Uterus (tissue), 4 donors: ENCODE results near the gene SF3A2. TPM values are rescaled to one million over a fixed set of nuclear protein-coding genes. Genes with fewer than 3 reads are reported as not detected.

Experiments
- DNase-seq, 2 donors: peaks; one replicate each; pipeline ENCODE4 v3.0.0-alpha.2; 2019 to 2020
- H3K27ac ChIP-seq, 2 donors: fragments of 200-600 bp; sonication (generic); 1 replicate in 1 of 2; 2 replicates in 1 of 2; pipeline ENCODE4 v1.5.1; 2016 to 2018
- H3K27me3 ChIP-seq, 2 donors: fragments of 200-600 bp; sonication (generic); one replicate each; pipeline ENCODE4 v1.5.1; 2018 to 2019; ENCODE audit warnings: control low read depth in 1 of 2
- H3K36me3 ChIP-seq, 2 donors: fragments of 200-600 bp; sonication (generic); one replicate each; pipeline ENCODE4 v1.5.1; 2019; ENCODE audit warnings: control low read depth in 1 of 2
- H3K4me1 ChIP-seq, 2 donors: fragments of 200-600 bp; sonication (generic); one replicate each; pipeline ENCODE4 v1.5.1; 2018 to 2019; ENCODE audit warnings: control low read depth in 1 of 2
- H3K4me3 ChIP-seq, 2 donors: fragments of 200-600 bp; sonication (generic); 1 replicate in 1 of 2; 2 replicates in 1 of 2; pipeline ENCODE4 v1.5.1; 2018 to 2019; ENCODE audit warnings: mild to moderate bottlenecking in 1 of 2
- H3K9me3 ChIP-seq, 2 donors: fragments of 200-600 bp; sonication (generic); one replicate each; pipeline ENCODE4 v1.5.1; 2019; ENCODE audit warnings: control low read depth in 1 of 2
- CTCF ChIP-seq, 4 experiments: fragments of 200-600 bp in 2 of 4; fragments of 450-650 bp in 2 of 4; sonication (generic) in 2 of 4; IDR thresholded peaks; one replicate each; pipeline ENCODE4 v1.5.1; 2016 to 2019; ENCODE audit warnings: antibody characterized with exemption in 4 of 4, mild to moderate bottlenecking in 2 of 4, moderate library complexity in 1 of 4
- POLR2A ChIP-seq, 2 donors: fragments of 450-650 bp; IDR thresholded peaks; one replicate each; pipeline ENCODE4 v1.6.1; 2016; ENCODE audit warnings: antibody characterized with exemption in 2 of 2, mild to moderate bottlenecking in 1 of 2, moderate library complexity in 1 of 2
- intact Hi-C: fragments of 100-400 bp; cut with DNase I; formaldehyde crosslinking; loops from one replicate; pipeline ENCODE4 v1.15.1; 2023; ENCODE audit warnings: low total_unique reads
- total RNA-seq, 4 donors: library from RNA; depleted of rRNA in 3 of 4; stranded (reverse); fragments of >200 nt in 3 of 4; gene quantifications; one replicate each; pipeline versions ENCODE4 v1.1.0 to v1.2.4, GENCODE V29; 2014 to 2023
- donor health status: DM: yes; HTN: yes; CAD: no.

The SF3A2 gene
- total RNA-seq, 4 donors from 2014 or later = 33.2 to 107 (median 50.6) TPM

- Histone ChIP-seq H3K27me3 (peaks cover 0 to 23% of the 10 kb centered on the region in 2 donors), H3K36me3 (no peaks in the 10 kb centered on the region), H3K4me1 (peaks cover 0 to 30% of the 10 kb centered on the region in 2 donors), H3K27ac (no peak overlapping the region), H3K4me3 (no peak overlapping the region), H3K9me3 (no peaks in the 10 kb centered on the region)
- no peak for DNase-seq
- intact Hi-C loops = no loop called here
- TF ChIP-seq POLR2A (IDR thresholded peaks at IDR 0.05) = no peak
- TF ChIP-seq CTCF (IDR thresholded peaks at IDR 0.05) = no peak
These were observed 18.7 kb downstream of the SF3A2 start for GRCh38 chr19:2255112-2255845.

GRCh38 chr19:2255982-2256685 lies 19.5 kb downstream of the SF3A2 start, which contains the start of gene JSRP1:
Gene JSRP1 (minus strand): TSS chr19:2256417. CDS start chr19:2255314, 1,103 bp downstream.
- intact Hi-C loops = no loop called here
- no peak for DNase-seq
- Histone ChIP-seq H3K27me3 (peaks cover 0 to 14% of the 10 kb centered on the region in 2 donors), H3K4me1 (peaks cover 0 to 23% of the 10 kb centered on the region in 2 donors), H3K9me3 (no peaks in the 10 kb centered on the region), H3K4me3 (no peak within 1 kb of the TSS), H3K27ac (no peak within 1 kb of the TSS), H3K36me3 (no peaks in the 10 kb centered on the region)
- TF ChIP-seq POLR2A (IDR thresholded peaks at IDR 0.05) (no peak), CTCF (IDR thresholded peaks at IDR 0.05) (no peak)

- Histone ChIP-seq H3K36me3 (no peaks in the 10 kb centered on the region), H3K4me1 (no peaks in the 10 kb centered on the region), H3K27ac (no peak overlapping the region), H3K27me3 (no peaks in the 10 kb centered on the region), H3K4me3 (no peak overlapping the region), H3K9me3 (no peaks in the 10 kb centered on the region)
- intact Hi-C loops = no loop called here
- no peak for DNase-seq
- TF ChIP-seq POLR2A (IDR thresholded peaks at IDR 0.05) (no peak), CTCF (IDR thresholded peaks at IDR 0.05) (no peak)
These were observed 22.7 kb downstream of the SF3A2 start for GRCh38 chr19:2259336-2259735.

- Histone ChIP-seq H3K4me1 (no peaks in the 10 kb centered on the region), H3K9me3 (no peaks in the 10 kb centered on the region), H3K27ac (no peak overlapping the region), H3K36me3 (no peaks in the 10 kb centered on the region), H3K4me3 (no peak overlapping the region), H3K27me3 (no peaks in the 10 kb centered on the region)
- intact Hi-C loops = no loop called here
- TF ChIP-seq CTCF (IDR thresholded peaks at IDR 0.05) (no peak), POLR2A (IDR thresholded peaks at IDR 0.05) (no peak)
- DNase-seq = no peak
These were observed 23.7 kb downstream of the SF3A2 start for GRCh38 chr19:2260341-2260805.
